ENCODE measurements around the gene FAM53B.

The FAM53B gene

DNA sequence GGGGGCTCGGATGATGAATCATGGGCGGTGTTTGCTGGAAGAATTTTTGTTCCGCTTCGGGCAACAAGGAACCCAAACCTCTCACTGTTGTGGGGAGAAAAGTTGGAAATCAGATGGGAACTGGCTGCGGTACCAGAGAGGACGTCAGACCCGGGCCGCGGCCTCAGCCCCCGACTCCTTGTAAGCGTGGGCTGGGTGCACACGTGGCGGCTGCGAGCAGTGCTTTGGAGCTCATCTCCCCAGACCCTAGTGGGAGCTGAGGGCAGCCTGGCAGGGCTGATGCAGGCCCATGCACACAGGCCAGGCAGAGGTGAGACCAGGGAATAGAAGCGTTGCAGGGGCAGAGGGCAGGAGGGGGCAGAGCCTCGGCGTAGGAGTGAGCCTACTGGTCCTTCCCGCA, 136.5 kb downstream of the FAM53B start:
- DNase-seq: no peak

DNA sequence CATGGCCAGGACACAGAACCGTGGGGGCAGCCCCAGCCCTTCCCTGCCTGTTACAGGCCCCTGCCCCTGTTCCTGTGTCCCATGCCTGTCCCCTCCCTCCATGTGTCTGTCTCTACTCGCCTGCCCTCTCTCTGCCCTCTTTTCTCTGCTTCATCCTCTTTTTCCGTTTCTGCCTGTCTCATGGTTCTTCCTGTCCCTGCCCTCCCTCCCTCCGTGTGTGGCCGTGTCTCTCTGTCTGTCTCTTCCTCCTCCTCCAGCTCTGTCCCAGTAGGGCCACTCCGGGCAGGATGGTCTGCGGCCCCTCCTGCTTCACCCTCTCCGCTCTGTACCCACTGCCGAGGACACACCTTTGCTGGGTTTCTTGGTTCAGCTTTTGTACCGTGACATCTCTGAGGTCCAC, 137.4 kb downstream of the FAM53B start:
- peak in 2 of 4 experiments; percentile 20 to 25 for DNase-seq

DNA sequence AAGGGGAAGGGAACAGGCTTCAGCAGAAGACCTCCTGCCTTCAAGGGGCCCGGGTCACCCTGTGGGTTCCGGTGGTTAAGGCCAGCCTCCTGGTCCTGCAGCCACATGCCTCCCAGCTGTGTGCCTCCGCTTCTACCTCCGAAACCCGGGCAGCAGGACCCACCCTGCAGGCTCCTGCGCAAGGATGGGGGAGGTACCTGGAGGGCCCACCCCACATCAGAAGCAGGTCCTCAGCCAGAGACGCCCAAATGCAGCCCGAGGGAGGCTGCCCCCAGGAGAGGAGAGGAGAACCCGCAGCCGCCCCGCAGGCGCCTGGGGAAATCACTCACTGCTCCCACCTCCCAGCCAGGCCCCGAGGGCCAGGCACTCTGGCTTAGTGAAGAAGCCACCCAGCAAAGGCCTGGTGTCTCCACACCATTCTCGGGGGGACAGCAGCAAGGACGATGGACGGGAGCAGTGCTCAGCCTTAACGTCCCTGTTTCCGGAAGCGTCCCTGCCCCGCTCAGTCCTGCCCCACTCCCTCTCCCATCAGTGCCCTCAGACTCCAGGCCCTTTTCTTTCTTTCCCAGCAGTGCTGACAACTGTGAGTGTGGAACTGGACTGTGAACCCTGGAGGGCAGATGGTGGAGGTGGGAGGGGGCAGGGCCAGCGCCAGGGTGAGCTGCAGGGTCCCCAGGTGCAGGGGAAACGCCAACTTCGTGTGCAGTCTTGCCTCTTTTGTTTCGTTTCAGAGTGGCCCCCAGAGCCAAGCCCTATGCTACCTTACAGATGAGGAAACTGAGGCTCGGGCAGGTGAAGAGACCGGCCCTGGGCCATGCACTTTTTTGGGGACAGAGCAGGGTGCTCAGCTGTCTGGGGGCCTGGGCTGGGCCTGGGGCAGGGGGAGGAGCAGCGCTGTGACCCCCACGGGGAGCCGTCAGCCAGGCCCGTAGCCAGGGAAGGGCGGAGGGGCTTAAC, 138.0 kb downstream of the FAM53B start:
- DNase-seq: no peak

DNA sequence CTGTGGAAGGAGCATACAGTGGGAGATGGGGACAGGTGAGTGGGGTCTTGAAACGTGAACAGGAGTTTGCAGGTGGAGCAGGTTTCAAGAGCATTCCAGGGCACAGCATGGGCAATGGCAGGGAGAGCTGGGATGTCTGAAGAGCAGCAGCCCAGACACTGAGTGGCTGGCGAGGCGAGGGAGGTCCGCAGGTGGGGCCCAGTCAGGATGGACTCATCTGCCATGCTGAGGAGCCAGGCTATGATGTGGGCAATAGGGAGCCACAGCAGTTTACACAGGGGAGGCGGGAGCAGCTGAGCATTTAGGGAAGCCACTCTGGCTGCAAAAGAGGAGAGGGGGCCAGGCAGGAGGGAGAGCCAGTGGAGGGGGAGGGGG, 138.7 kb downstream of the FAM53B start:
- no peak for DNase-seq

DNA sequence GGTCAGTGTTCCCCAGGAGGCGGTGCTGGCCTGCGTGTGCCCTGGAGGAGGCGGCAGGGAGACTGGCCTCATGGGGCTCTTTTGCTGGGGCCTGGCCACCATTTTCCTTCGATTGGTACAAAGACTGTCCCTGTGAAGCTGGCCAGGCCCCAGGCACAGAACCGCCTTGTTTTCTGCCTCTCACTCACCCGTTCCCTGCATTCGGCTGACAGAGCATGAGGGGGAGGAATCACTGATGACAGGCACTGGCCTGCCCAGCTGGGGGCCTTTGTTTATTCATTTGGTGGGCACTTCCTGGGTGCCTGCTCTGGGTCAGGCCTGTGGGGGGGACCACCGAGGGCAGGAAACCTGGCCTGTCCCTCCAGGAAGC, 139.2 kb downstream of the FAM53B start:
- no peak for DNase-seq

DNA sequence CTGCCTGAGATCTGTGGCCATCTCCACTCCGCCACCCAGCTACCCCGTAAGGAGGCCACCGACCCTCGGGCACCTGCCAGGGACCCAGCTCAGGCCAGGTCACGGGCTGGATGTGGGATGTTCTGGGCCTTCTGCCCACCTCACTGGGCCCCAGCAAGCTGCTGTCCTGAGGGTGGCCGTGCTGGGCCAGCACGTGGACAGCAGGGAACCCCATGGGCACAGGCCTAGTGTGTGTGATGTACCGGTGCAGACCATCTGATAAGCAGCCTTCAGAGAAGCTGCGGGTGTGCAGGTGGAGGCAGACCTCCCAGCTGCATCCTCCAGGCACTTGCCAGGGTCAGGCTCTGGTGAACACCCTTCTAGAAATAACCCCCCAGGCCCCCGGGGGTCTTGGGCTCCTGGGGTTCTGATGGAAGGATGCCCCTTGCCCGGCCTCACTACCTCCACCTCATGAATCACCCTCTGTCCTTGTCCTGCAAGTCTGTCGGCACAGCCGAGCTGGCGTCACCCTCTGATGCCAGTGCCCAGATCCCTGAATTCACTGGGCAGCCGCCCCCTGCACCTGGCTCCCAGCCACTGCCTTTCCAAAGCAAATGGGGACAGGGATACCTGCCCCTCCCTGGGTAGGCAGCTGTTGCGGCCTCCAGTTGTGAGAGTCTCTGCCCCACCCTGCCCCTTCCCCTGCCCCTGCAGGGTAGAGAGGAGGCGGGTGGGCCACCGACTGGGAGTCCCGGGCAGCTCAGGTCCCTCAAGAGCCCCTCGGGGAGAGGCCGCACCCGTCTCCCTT, 139.8 kb downstream of the FAM53B start:
- no peak for DNase-seq

DNA sequence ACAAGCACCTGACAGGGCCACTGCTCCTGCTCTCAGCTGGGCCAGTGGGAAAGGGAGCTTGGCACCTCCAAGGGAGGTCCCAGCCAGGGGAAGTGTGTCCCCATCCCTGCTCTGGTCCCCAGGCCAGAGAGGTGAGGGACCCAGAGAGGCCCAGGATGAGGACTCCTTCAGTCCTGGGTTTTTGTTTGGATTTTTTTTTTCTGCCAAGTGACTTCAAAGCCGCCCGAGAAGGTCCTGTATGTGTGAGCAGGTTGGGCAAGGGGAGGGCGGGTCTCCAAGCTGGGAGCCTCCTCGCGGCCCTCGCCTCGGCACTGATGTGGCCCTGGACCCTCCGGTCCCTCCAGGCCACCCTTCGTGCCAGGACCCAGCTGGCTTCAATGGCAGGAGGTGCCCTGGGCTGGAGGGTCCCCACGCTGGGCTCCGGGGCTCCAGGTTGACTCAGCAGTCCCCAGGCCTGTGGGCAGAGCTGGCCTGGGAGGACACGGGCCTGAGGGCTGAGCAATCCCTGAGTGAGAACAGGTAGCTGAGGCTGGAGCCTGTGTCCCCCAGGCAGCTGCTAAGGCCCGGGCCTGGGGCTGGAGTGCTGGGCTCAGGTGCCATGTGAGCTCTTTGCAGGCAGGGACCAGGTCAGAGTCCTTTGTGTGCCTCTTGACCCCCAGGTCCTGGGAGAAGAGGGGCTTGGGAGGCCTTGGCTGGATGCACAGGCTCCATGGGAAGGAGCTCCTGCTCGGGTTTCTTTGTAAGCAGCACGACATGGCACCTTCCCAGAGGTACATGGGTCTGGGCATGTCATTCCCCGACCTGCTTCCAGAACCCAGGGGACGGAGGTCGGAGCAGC, 140.6 kb downstream of the FAM53B start:
- DNase-seq: no peak

DNA sequence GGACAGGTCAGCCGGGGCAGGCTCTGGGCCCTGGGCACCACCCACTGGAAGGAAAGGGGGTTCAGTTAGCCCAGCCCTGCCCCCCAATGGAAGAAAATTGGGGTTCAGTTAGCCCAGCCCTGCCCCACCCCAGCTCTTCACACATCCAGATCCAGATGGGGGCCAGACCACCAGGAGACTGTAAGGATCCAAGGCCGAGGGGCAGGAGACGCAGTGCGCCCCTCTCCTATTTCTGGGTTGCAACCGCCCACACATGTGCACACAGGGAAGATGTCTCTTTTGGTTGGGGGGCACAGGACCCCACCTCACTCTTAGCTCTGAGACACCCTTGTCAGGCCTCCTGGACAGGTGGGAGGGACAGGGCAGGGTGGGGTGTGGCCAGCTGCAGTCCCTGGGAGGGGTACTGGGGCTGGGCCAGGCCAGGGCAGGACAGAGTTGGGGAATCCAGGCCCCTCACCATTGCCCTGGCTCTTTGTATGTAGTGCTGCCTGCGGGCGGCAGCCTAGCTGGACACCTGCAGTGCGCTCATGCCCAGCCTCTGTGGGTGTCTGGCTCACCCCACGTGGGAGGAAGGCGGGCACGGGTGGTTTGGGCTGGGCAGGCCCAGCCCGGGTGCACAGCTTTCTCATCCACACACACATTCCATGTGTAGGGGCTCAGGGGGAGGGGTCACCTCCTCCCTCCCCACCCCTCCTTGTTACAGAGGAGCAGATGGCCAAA, 141.4 kb downstream of the FAM53B start:
- DNase-seq: no peak

DNA sequence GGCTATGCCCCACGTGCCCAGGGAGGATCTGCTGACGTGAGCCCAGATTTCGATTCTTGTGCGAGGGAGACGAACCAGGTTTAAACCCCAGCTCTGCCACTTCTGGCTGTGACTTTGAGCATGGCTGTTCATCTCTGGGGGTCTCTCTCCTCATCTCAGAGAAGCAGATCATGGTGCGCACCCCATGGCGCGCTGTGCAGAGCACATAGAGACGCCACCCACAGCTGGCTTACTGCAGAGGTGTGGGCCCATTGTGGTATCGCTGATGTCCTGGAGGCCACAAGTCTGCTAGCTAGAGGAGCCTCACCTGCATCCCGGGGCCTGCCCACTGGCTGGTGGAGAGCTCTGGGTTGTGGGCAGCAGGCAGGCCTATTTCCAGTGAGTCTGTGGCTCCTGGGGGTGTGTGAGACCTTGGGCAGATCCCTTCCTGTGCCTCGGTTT, 142.0 kb downstream of the FAM53B start:
- no peak for DNase-seq

DNA sequence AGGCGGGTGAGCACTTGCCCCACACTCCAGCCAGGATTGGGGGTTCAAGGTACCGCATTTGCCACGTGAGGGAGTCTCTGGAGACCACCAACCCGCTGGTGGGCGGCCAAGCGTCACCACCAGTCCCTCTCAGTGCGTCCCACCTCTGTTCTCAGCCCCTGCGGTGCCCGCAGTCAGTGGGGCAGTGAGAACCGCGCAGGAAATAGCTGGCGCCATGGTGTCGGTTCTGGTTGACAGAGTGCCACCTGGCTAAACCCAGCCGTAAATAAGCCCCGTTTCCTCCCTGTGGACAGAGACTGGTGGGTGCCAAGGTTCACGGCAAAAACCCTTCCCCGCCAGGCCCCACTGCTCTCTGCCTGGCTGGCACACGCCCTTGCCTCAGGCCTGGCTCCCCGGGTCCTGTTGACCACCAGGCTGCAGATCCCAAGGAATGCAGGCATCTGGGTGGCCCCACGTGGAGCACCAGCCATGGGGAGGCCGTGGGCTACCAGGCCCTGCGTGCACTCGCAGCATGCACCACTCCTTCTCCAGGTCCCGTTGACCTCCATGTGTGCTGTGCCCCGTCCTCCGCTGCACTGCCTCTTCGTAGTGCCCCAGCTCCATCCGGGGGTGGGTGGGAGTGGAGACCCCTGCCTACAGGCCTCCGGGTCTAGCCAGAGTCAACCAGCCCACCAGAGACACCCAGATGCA, 142.6 kb downstream of the FAM53B start:
- DNase-seq: no peak

DNA sequence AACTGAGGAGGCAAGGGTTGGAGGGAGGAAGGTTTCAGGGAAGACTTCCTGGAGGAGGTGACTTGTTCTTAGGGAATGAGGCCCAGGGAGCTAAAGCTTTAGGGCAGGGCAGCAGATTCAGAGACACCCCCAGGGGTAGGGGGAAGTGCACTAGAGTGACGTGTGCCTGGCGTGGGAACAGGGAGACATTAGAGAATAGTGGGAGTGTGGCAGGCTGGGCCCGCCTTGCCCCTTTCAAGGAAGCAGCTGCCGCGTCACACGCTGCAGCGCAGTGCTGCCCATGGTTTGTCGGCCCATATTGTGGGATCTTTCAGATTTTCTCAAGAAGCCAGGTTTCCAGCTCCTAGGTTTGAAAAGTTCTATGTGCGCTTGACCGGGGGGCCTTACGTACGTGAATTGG, 143.2 kb downstream of the FAM53B start:
- peak in 1 of 4 experiments; percentile 16 for DNase-seq

DNA sequence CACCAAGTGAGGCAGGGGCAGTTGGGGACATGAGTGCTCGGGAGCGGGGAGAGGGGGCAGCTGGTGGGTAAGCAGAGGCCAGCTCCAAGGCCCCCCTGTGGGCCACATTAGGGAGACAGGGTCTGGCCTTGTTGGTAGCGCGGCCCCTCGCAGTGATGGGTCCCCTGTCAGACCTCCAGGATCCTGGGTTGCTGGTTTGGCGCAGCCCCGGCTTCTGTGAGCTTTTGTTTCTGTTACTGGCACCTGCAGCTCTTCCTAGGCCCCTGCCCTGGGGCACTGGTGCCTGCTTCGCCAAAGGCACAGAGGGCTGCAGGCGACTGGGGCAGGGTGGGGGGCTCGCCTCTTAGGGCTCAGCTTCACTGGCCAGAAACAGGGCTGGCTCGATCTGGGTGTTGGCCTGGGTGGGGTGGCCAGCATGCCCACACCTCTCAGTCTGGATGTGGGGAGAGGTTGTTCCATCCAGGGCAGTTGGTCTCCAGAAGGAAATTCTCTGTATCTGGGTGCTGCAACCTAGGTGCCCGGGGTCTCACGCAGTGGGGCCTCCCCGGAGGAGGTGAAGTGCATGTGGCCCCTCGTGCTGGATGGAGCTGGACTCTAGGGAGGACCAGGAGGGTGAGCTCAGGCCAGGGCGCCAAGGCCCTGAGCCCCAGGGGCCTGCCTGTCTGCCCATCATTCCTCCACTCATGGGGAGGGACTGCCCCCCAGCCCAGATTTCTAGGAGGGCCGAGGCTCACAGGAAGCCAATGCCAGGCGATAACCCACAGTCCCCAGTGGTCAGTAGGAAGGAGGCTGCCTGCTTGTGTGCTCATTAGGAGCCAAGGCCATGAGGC, 143.9 kb downstream of the FAM53B start:
- DNase-seq: no peak

DNA sequence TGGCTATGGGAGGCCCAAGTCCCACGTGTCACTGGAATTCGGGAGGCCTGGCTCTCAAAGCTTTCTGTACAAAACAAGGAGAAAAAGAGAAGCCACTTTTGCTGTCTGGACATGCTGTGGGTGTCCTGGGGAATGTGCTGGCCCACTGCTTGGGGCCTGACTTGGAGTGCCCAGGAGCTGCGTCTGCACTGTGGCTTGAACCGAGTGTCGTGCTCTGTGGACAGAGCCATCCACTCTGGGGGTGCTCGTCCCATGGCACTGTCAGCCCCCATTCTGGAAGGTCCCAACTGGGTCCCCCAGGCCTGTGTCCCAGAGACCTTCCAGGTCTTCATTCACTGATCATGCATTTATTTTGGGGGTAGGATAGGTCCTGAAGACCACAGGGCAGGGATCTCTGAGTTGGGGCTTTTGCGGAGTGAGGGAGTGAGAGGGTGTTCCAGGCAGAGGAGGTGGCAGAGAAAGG, 144.6 kb downstream of the FAM53B start:
- no peak for DNase-seq

DNA sequence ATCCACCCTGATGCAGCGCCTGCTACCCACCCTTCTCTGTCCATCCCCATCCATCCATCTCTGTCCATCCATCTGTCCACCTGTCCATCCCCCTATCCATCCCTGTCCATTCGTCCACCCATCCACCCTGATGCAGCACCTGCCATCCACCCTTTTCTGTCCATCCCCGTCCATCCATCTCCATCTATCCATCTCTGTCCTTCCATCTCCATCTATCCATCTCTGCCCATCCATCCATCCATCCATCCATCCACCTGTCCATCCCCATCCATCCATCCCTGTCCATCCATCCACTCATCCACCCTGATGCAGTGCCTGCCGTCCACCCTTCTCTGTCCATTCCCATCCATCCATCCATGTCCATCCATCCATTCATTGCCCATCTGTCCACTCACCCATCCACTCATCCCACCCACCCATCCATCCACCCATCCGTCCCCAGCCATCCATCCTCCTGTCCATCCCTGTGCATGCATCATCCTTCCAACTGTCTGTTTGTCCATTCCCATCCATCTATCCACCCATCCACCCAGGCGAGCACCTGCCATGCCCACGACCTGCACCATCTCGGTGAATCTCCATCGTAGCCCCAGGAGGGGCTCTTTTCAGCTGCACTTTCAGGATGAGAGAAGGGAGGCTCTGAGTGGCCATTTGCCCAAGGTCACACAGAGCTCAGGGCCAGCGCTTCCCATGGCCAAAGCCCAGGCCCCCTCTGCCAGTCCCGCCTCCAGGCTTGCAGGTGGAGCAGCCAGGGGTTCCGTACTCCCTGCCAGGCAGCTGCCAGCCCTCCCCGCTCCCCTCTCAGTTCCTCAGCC, 145.2 kb downstream of the FAM53B start:
- no peak for DNase-seq

DNA sequence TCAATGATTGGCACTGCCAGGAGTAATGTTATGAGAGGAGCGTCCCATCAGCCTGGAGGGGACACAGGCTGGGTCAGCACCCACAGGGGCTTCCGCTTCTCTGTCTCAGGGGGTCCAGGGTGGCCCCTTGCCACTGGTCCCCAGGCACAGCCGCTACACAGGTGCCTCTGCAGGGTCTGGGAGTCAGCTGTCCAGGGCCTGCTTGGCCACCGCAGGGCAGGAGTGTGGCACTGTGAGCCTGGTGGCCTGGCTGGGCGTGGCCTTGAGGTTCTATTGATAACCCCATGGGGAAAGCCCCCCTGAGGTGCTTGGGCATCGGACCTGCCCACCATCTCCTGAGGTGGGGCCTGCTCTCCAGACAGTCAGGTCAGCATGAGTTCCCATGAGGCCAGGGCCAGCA, 146.0 kb downstream of the FAM53B start:
- no peak for DNase-seq

DNA sequence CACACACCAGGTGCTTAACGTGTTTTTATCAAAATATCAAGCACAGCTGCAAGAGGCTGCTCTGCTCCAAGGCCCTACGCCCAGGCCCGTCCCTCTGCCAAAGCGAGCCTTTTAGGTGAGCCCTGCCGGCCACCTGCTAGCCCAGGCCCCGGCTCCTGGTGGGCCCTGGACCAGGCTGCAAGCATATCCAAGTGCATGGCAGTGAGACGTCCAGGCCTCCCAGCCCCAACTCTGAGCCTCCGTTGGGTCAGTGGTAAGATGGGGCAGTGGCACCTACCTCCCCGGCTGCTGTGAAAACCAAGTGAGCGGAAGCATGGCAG, 146.4 kb downstream of the FAM53B start:
- DNase-seq: no peak

DNA sequence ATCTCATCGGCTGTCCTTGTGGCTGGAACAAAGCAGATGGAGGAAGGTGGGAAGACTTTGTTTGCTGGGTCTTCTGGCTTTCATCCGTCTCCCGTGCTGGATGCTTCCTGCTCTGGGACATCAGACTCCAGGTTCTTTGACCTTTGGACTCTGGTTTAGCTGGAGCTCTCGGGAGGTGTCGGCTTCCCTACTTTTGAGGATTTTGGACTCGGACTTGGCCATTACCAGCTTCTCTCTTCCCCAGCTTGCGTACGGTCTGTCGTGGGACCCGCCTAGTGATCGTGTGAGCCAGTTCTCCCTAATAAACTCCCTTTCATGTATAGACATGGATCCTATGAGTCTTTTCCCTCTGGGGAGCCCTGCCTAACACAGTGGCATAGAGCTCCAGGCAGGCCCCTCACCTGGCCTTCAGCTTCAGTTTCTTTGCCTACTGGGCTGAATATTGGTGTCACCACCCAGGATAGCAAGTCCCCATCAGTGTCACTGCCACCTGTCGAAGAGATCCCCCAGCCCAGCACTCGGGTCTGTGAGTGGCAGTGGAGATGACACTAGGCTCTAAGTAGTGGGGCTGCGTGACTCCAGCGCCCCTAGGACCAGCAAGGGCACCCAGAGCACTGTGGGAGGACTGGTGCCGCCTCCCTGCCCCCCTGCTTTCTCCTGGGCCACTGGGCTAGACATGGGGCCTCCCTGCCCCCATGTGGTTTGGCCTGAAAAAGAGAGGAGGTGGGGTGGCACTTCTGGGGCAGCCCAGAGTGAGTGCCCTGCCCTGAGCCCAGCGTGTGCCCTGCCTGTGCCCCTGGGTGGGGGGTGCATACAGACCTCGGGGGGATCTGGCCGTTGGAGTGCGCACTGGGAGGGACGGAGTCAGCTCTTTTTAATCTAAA, 147.0 kb downstream of the FAM53B start:
- DNase-seq: no peak

DNA sequence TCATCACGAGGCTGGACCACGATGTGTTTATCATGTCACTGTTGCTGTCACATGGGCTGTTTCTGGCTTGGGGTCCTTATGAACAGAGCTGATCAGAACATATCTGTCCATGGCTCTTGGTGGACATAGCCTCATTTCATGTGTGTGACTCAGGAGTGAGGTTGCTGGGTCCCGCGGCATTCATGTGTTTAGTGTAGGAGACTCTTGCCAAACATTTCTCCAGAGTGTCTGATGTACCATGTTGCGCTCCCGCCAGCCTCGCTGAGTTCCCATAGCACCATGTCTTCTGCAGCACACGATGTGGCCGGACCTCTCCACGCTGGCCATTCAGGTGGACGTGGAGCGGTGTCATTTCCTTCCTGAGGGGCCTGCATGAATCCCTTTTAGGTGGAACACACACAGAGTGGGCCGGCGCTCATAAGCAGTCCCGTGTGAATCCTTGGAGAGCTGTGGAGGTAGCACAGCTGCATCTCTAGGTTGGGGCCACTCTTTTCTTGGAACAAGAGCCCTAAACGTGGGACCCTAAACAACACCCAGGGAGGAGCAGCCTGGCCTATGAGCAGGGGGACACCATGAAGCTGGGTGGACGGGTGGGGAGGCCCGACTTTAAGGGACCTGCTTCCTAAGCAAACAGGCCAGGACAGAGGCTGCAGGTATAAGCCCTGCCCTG, 147.9 kb downstream of the FAM53B start:
- DNase-seq: no peak
